ENCODE results near the gene MBD3. TPM values are rescaled to one million over a fixed set of nuclear protein-coding genes. Genes with fewer than 3 reads are reported as not detected.
"Not testable (repeated sequence)": the region's sequence is repeated elsewhere in the genome, so short reads cannot be mapped to it uniquely, and the experiment has no call there.

The MBD3 gene
- total RNA-seq, 1 donor from 2014 or later, result 54.7 TPM

GRCh38 chr19:1569997-1570396 lies 22.7 kb downstream of the MBD3 start:
- no peak for DNase-seq

GRCh38 chr19:1568320-1569019 lies 24.2 kb downstream of the MBD3 start, which contains the start of gene MEX3D:
TSS of gene MEX3D (minus strand) at chr19:1568325. CDS start at chr19:1568058, 267 bp downstream.
- no peak for DNase-seq

- DNase-seq, result no peak
Observed at GRCh38 chr19:1567848-1568227, 24.8 kb downstream of the MBD3 start.

- no peak for DNase-seq
Observed at GRCh38 chr19:1567116-1567847, 25.4 kb downstream of the MBD3 start.

- peak; percentile 78 for DNase-seq
Observed at GRCh38 chr19:1566392-1567115, 26.1 kb downstream of the MBD3 start.

GRCh38 chr19:1563251-1563650 lies 29.4 kb downstream of the MBD3 start:
- DNase-seq, result no peak

GRCh38 chr19:1561236-1561842 lies 31.3 kb downstream of the MBD3 start:
- no peak for DNase-seq

GRCh38 chr19:1560286-1560882 lies 32.3 kb downstream of the MBD3 start:
- no peak for DNase-seq

GRCh38 chr19:1558552-1558951 lies 34.1 kb downstream of the MBD3 start:
- DNase-seq, result no peak

- no peak for DNase-seq
Observed at GRCh38 chr19:1556390-1557070, 36.1 kb downstream of the MBD3 start.

GRCh38 chr19:1555487-1556389 lies 36.9 kb downstream of the MBD3 start:
- DNase-seq, result no peak

- DNase-seq, result no peak
Observed at GRCh38 chr19:1554968-1555367, 37.7 kb downstream of the MBD3 start.

- DNase-seq, result no peak
Observed at GRCh38 chr19:1553415-1553814, 39.2 kb downstream of the MBD3 start.

- no peak for DNase-seq
Observed at GRCh38 chr19:1551068-1552040, 41.3 kb downstream of the MBD3 start.

- DNase-seq, result no peak
Observed at GRCh38 chr19:1549332-1549945, 43.2 kb downstream of the MBD3 start.

- DNase-seq, result no peak
Observed at GRCh38 chr19:1540365-1540925, 52.2 kb downstream of the MBD3 start.

GRCh38 chr19:1539749-1540148 lies 52.9 kb downstream of the MBD3 start:
- DNase-seq, result not testable (repeated sequence)

- DNase-seq, result no peak
Observed at GRCh38 chr19:1538978-1539377, 53.7 kb downstream of the MBD3 start.

GRCh38 chr19:1535699-1536098 lies 57.0 kb downstream of the MBD3 start:
- DNase-seq, result not testable (repeated sequence)
